ENCODE measurements around the gene METAP1D. TPM values are rescaled to one million over a fixed set of nuclear protein-coding genes. Genes with fewer than 3 reads are reported as not detected.

The METAP1D gene
- total RNA-seq, 1 experiment from 2014 or later: 12.7 TPM

DNA sequence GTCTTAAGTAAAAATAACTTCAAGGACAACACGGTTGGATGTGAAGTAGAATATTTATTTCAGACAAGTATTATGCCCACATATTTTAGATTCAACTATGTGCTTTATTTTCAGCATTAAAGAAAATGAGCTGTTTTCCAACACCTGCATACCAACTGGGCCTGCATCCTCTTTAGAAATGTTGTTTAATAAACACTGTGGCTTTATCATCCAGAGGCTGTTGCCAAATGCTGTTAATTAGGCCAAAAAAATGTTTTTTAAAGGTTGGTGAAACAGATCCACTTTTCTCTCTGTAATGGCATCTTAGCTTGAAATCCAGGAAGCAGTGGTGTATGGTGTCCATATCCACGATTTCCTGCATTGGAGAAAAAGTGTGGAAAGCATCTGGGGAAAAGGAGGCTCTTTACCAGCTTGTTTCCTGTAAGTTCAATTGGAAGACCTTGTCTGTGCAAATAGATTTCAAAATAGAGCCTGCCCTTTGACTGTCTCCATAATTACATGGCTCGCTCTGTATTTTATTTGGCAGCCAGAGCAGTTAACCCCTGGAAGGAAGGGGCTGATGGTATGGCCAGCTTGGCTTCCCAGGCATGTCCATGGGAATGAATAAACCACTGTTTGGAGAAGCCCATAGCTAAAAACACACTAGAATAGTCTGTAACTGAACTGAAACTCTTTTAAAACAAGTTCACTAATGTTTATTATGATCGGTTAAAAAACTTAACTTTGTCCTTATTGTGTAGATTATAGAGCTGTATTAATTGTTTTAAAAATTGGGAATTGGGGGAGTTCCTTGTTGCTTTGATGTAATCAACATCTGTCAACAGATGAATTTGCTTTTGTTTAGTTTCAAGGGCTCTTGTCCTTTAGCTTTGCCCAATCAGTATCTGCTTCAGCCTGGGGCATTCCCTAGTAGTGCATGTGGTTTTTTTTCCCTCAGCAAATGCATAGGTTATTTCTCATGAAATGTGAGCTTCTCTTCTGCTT is 52.5 kb downstream of the METAP1D start:
- BruUV-seq (replicated peaks): no TSS peak
- TF ChIP-seq CTCF (conservative IDR thresholded peaks at IDR 0.05; ENCODE audit: low read depth, low read length) (no peak), EZH2 (IDR thresholded peaks at IDR 0.05; ENCODE audit: borderline replicate concordance, low read depth, low read length, poor library complexity, severe bottlenecking) (no peak)
- Histone ChIP-seq H3K4me1 (ENCODE audit: insufficient read depth, low read length, poor library complexity, severe bottlenecking) (peaks cover 44% of the 10 kb centered on the region), H3K36me3 (ENCODE audit: insufficient read depth, low read length, poor library complexity, severe bottlenecking) (no peaks in the 10 kb centered on the region), H3K27me3 (replicated peaks; ENCODE audit: insufficient read depth, low read depth, low read length, poor library complexity) (no peaks in the 10 kb centered on the region), H3K9me3 (ENCODE audit: low read depth, low read length, poor library complexity, severe bottlenecking) (no peaks in the 10 kb centered on the region), H3K27ac (ENCODE audit: low read depth, low read length, poor library complexity, severe bottlenecking) (peak overlapping the region; percentile 28), H3K4me3 (ENCODE audit: low read depth, low read length, poor library complexity, severe bottlenecking) (no peak overlapping the region)
- intact Hi-C loops (cut with micrococcal nuclease; ENCODE audit: unreplicated experiment): no loop called here
- ChIA-PET CTCF (no interaction called here), POLR2A (ENCODE audit: low non-redundant PET) (no interaction called here)
- no peak for DNase-seq (ENCODE audit: low spot score)

- ChIA-PET POLR2A (ENCODE audit: low non-redundant PET) (no interaction called here), CTCF (no interaction called here)
- no TSS peak for BruUV-seq (replicated peaks)
- no peaks in the 10 kb centered on the region for H3K27me3 ChIP-seq (replicated peaks; ENCODE audit: insufficient read depth, low read depth, low read length, poor library complexity)
- no peak for DNase-seq (ENCODE audit: low spot score)
- TF ChIP-seq CTCF (conservative IDR thresholded peaks at IDR 0.05; ENCODE audit: low read depth, low read length) (no peak), EZH2 (IDR thresholded peaks at IDR 0.05; ENCODE audit: borderline replicate concordance, low read depth, low read length, poor library complexity, severe bottlenecking) (no peak)
- no peaks in the 10 kb centered on the region for H3K9me3 ChIP-seq (ENCODE audit: low read depth, low read length, poor library complexity, severe bottlenecking)
- H3K36me3 ChIP-seq (ENCODE audit: insufficient read depth, low read length, poor library complexity, severe bottlenecking): no peaks in the 10 kb centered on the region
- peaks cover 38% of the 10 kb centered on the region for H3K4me1 ChIP-seq (ENCODE audit: insufficient read depth, low read length, poor library complexity, severe bottlenecking)
- no peak overlapping the region for H3K4me3 ChIP-seq (ENCODE audit: low read depth, low read length, poor library complexity, severe bottlenecking)
- intact Hi-C loops (cut with micrococcal nuclease; ENCODE audit: unreplicated experiment): no loop called here
- no peak overlapping the region for H3K27ac ChIP-seq (ENCODE audit: low read depth, low read length, poor library complexity, severe bottlenecking)
These were observed 53.7 kb downstream of the METAP1D start for GRCh38 chr2:172053486-172053885.

GRCh38 chr2:172056293-172056692 is 56.5 kb downstream of the METAP1D start:
- H3K36me3 ChIP-seq (ENCODE audit: insufficient read depth, low read length, poor library complexity, severe bottlenecking): no peaks in the 10 kb centered on the region
- ChIA-PET POLR2A (ENCODE audit: low non-redundant PET) (interaction anchor here (0.7 kb wide), 1 partner anchor 101 kb away, joined by 3 read pairs; no protein-coding TSS in a partner anchor), CTCF (no interaction called here)
- no peak for DNase-seq (ENCODE audit: low spot score)
- no peak overlapping the region for H3K27ac ChIP-seq (ENCODE audit: low read depth, low read length, poor library complexity, severe bottlenecking)
- no TSS peak for BruUV-seq (replicated peaks)
- TF ChIP-seq EZH2 (IDR thresholded peaks at IDR 0.05; ENCODE audit: borderline replicate concordance, low read depth, low read length, poor library complexity, severe bottlenecking) (no peak), CTCF (conservative IDR thresholded peaks at IDR 0.05; ENCODE audit: low read depth, low read length) (no peak)
- H3K27me3 ChIP-seq (replicated peaks; ENCODE audit: insufficient read depth, low read depth, low read length, poor library complexity): no peaks in the 10 kb centered on the region
- peaks cover 25% of the 10 kb centered on the region for H3K4me1 ChIP-seq (ENCODE audit: insufficient read depth, low read length, poor library complexity, severe bottlenecking)
- no peaks in the 10 kb centered on the region for H3K9me3 ChIP-seq (ENCODE audit: low read depth, low read length, poor library complexity, severe bottlenecking)
- intact Hi-C loops (cut with micrococcal nuclease; ENCODE audit: unreplicated experiment): no loop called here
- H3K4me3 ChIP-seq (ENCODE audit: low read depth, low read length, poor library complexity, severe bottlenecking): no peak overlapping the region
